Measurements from ENCODE around the gene INO80B.

DNA sequence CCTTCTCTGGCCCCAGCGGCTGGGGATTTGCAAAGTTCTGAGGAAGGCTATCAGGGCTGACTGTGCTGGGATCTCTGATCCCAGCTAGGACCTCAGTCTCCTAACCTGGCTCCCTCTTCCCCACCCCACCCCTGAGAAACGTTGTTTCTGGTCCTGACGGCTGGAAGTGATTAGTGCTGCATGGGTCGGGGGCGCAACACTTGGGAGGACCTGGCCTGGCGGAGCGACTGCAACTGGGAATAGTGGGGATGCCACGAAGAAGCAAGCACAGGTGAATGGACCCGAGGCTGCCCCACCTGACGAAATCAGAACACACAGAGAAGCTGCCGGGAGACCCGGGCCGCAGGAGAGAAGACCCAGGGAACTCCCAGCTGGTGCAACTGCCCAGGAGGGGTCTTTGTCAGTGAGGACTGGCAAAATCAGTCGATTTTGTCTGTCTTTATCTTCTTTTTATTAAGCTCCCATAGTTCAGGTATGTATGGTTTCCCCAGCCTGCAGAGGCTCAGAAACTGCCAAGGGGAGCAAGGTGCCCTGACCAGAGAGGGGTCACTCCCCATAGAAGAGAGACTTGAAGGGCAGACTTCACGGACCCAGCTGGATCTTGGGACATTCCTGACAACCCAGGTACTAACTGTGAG lies 45.2 kb downstream of the INO80B start:
- TF ChIP-seq, protein P1, sequence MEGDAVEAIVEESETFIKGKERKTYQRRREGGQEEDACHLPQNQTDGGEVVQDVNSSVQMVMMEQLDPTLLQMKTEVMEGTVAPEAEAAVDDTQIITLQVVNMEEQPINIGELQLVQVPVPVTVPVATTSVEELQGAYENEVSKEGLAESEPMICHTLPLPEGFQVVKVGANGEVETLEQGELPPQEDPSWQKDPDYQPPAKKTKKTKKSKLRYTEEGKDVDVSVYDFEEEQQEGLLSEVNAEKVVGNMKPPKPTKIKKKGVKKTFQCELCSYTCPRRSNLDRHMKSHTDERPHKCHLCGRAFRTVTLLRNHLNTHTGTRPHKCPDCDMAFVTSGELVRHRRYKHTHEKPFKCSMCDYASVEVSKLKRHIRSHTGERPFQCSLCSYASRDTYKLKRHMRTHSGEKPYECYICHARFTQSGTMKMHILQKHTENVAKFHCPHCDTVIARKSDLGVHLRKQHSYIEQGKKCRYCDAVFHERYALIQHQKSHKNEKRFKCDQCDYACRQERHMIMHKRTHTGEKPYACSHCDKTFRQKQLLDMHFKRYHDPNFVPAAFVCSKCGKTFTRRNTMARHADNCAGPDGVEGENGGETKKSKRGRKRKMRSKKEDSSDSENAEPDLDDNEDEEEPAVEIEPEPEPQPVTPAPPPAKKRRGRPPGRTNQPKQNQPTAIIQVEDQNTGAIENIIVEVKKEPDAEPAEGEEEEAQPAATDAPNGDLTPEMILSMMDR (IDR thresholded peaks at IDR 0.05): no peak
- no peak for TF ChIP-seq POLR2A (IDR thresholded peaks at IDR 0.05)
